ES-I3 (cell line): ENCODE data around the gene TPH2.

Source experiments
- H3K36me3 ChIP-seq: 2 replicates; pipeline ENCODE4 v1.6.1; 2013; ENCODE audit warnings: mild to moderate bottlenecking, low read length, control low read depth, moderate library complexity; ENCODE audit not compliant: insufficient read depth
- H3K4me1 ChIP-seq: 2 replicates; pipeline ENCODE4 v1.6.1; 2013; ENCODE audit warnings: mild to moderate bottlenecking, control low read depth, low read length; ENCODE audit not compliant: insufficient read depth
- H3K9ac ChIP-seq: 2 replicates; pipeline ENCODE4 v1.6.1; 2013; ENCODE audit warnings: low read depth, mild to moderate bottlenecking, low read length, moderate library complexity
- H3K9me3 ChIP-seq: 2 replicates; pipeline ENCODE4 v1.6.1; 2013; ENCODE audit warnings: mild to moderate bottlenecking, low read length, moderate library complexity; ENCODE audit not compliant: control insufficient read depth, insufficient read depth

The TPH2 gene

DNA sequence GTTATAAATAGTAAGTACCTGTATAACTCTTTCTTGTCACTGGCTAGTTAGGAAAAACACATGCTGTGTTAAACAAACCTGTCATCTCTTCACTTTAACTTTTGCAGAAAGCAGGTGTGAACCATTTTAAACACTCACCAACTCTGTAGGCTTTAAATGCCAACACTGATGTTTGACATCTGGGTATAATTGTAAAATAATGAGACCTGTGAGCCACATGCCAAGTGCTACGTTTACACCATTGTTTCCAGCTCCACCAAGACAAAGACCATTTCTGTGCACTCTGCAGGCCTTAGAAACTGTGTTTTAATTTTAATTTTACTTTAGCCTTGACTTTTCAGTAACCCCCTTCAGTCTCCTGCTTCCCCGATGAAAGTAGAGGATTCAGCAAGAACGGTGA, 11.0 kb downstream of the TPH2 start:
- Histone ChIP-seq H3K36me3 (no peaks in the 10 kb centered on the region), H3K9me3 (no peaks in the 10 kb centered on the region), H3K4me1 (peaks cover 43% of the 10 kb centered on the region), H3K9ac (no peak overlapping the region)

DNA sequence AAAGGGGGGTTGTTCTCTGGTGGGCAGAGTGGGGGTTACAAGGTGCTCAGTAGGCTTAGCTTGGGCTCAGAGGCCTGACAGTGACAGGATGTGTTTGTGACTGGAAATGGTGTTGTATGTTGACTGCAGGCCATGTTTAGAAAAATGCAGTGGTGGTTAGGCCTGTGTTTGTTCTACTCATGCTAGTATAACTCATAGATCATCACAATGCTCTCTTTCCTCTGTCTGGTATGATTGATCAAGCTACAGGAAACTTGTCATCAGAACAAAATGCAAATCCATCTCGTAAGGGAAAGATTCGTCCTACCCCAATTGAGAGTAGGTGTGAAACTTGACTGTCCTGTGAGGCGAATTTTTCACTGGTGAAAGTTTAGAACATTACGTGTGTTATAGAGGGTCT, 11.8 kb downstream of the TPH2 start:
- no peak overlapping the region for H3K9ac ChIP-seq
- H3K9me3 ChIP-seq, result no peaks in the 10 kb centered on the region
- H3K4me1 ChIP-seq, result peaks cover 43% of the 10 kb centered on the region
- H3K36me3 ChIP-seq, result no peaks in the 10 kb centered on the region

DNA sequence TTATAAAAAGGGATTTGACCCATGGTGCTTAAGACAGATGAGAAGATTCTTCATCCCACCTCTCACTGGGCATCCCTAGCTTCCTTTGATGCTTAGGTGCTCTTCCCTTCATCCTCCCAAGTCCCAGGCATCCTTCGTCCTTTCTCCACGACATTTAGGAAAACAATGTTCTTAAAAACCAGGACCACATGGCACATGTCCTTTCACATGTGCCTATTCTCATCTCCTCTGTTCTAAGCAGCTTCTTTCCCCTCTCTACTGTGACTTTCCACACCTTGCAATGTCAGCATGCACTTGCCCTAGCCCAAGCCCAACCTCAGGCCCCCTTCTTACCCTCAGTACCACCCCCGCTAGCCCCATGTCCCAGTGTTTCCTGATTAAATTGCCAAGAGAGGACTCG, 12.2 kb downstream of the TPH2 start:
- H3K36me3 ChIP-seq, result no peaks in the 10 kb centered on the region
- H3K4me1 ChIP-seq, result peaks cover 43% of the 10 kb centered on the region
- no peaks in the 10 kb centered on the region for H3K9me3 ChIP-seq
- no peak overlapping the region for H3K9ac ChIP-seq

- Histone ChIP-seq H3K36me3 (no peaks in the 10 kb centered on the region), H3K9me3 (no peaks in the 10 kb centered on the region), H3K9ac (no peak overlapping the region), H3K4me1 (peaks cover 35% of the 10 kb centered on the region)
These were observed 15.6 kb downstream of the TPH2 start for GRCh38 chr12:71954083-71954778.

DNA sequence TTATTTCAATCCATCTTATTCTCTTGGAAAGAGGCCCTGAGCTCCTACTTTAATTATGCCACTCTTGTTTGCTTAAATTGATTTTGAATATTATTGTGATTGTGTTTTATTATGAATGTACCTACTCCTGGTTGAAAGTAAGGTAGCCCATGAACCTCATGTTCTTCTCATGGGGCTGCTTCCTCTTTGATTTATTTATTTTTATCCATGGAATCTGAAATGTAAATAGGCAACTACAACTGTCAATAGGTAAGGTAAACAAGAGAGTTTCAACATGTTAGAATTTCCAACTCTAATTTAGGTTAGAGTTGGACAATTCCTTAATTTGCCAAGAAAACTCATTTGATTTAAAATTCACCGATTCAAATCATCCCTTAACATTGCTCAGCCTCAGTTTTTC, 16.2 kb downstream of the TPH2 start:
- Histone ChIP-seq H3K9me3 (no peaks in the 10 kb centered on the region), H3K9ac (no peak overlapping the region), H3K36me3 (no peaks in the 10 kb centered on the region), H3K4me1 (peaks cover 35% of the 10 kb centered on the region)

GRCh38 chr12:71955970-71956369, 17.3 kb downstream of the TPH2 start:
- H3K9ac ChIP-seq, result no peak overlapping the region
- no peaks in the 10 kb centered on the region for H3K36me3 ChIP-seq
- no peaks in the 10 kb centered on the region for H3K9me3 ChIP-seq
- peaks cover 39% of the 10 kb centered on the region for H3K4me1 ChIP-seq

- no peaks in the 10 kb centered on the region for H3K9me3 ChIP-seq
- no peak overlapping the region for H3K9ac ChIP-seq
- peaks cover 33% of the 10 kb centered on the region for H3K4me1 ChIP-seq
- no peaks in the 10 kb centered on the region for H3K36me3 ChIP-seq
These were observed 19.4 kb downstream of the TPH2 start for GRCh38 chr12:71958056-71958455.

- Histone ChIP-seq H3K36me3 (no peaks in the 10 kb centered on the region), H3K9me3 (no peaks in the 10 kb centered on the region), H3K4me1 (peaks cover 33% of the 10 kb centered on the region), H3K9ac (no peak overlapping the region)
These were observed 19.8 kb downstream of the TPH2 start for GRCh38 chr12:71958457-71958856.

GRCh38 chr12:71958993-71959578, 20.4 kb downstream of the TPH2 start:
- no peaks in the 10 kb centered on the region for H3K36me3 ChIP-seq

DNA sequence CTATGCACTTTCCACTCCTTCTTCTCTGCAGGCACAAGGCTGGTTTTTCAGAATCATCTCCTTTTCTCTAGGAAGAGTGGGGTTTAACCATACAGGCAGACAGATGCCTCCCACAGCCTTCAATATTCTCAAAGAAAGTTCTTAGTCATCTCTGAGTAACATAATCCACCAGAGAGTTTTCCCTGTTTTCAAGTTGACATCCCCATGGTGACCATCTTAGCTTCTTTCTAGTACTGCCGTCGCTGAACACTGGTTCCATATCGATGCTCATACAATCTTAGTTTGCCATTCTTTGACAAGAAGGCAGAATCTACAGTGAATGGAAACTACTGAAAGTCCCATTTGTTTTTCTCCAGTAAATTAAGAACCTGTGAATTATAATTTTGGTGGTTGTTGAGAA, 28.6 kb downstream of the TPH2 start:
- Histone ChIP-seq H3K4me1 (peaks cover 5% of the 10 kb centered on the region; the same call in 1 of the 2 replicates), H3K36me3 (no peaks in the 10 kb centered on the region), H3K9me3 (no peaks in the 10 kb centered on the region), H3K9ac (no peak overlapping the region)

More at GRCh38 chr12:71958993-71959578, 20.4 kb downstream of the TPH2 start:
- H3K4me1 ChIP-seq, result peaks cover 33% of the 10 kb centered on the region
- no peak overlapping the region for H3K9ac ChIP-seq
- no peaks in the 10 kb centered on the region for H3K9me3 ChIP-seq

- H3K9ac ChIP-seq, result no peak overlapping the region
- H3K36me3 ChIP-seq, result no peaks in the 10 kb centered on the region
- H3K9me3 ChIP-seq, result no peaks in the 10 kb centered on the region
- peaks cover 13% of the 10 kb centered on the region; the same call in 1 of the 2 replicates for H3K4me1 ChIP-seq
These were observed 30.7 kb downstream of the TPH2 start for GRCh38 chr12:71969330-71969729.

DNA sequence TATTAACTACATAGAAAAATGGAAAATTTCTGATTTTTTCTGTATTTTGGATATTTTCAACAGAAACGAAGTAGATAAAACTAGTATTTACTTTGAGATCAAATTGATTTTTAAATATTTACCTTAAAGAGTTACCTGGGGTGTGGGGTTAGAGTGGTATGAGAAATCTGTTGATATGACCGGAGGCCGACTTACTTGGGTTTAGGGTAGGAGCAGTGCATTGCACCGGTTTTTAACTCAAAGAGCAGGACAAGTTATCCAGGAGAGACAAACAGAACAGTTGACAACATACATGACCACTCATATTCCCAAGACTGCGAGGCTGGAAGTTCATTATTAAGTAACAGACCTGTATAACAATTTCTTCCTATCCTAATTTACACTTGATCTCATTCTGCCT, 31.4 kb downstream of the TPH2 start:
- no peak overlapping the region for H3K9ac ChIP-seq
- H3K9me3 ChIP-seq, result no peaks in the 10 kb centered on the region
- no peaks in the 10 kb centered on the region for H3K36me3 ChIP-seq
- H3K4me1 ChIP-seq, result peaks cover 13% of the 10 kb centered on the region; the same call in 1 of the 2 replicates

- no peak overlapping the region for H3K9ac ChIP-seq
- no peaks in the 10 kb centered on the region for H3K9me3 ChIP-seq
- 0 out of 2 replicates have a peak, but pooled peaks cover 9% of the 10 kb centered on the region for H3K4me1 ChIP-seq
- H3K36me3 ChIP-seq, result no peaks in the 10 kb centered on the region
These were observed 33.9 kb downstream of the TPH2 start for GRCh38 chr12:71972441-71973074.

- Histone ChIP-seq H3K9me3 (no peaks in the 10 kb centered on the region), H3K36me3 (no peaks in the 10 kb centered on the region), H3K9ac (no peak overlapping the region), H3K4me1 (0 out of 2 replicates have a peak, but pooled peaks cover 9% of the 10 kb centered on the region)
These were observed 35.0 kb downstream of the TPH2 start for GRCh38 chr12:71973687-71974086.

GRCh38 chr12:71980538-71980937, 41.9 kb downstream of the TPH2 start:
- Histone ChIP-seq H3K9ac (no peak overlapping the region), H3K9me3 (no peaks in the 10 kb centered on the region), H3K36me3 (no peaks in the 10 kb centered on the region), H3K4me1 (peaks cover 18% of the 10 kb centered on the region)
